Thyroid gland (tissue), 4 donors: ENCODE results near the gene LRRC72. TPM values are rescaled to one million over a fixed set of nuclear protein-coding genes. Genes with fewer than 3 reads are reported as not detected.

Experiments used
- DNase-seq, 2 donors: peaks; one replicate each; pipeline ENCODE4 v3.0.0-alpha.2; 2019
- H3K27ac ChIP-seq, 3 donors: fragments of 200-600 bp; sonication (generic); 1 replicate in 2 of 3; 2 replicates in 1 of 3; pipeline ENCODE4 v1.5.1; 2016 to 2019; ENCODE audit warnings: mild to moderate bottlenecking in 1 of 3, moderate library complexity in 1 of 3
- H3K27me3 ChIP-seq: fragments of 200-600 bp; sonication (generic); one replicate; pipeline ENCODE4 v1.5.1; 2019
- H3K36me3 ChIP-seq, 2 donors: fragments of 200-600 bp; sonication (generic); one replicate each; pipeline ENCODE4 v1.5.1; 2016 to 2019
- H3K4me1 ChIP-seq, 2 donors: fragments of 200-600 bp; sonication (generic); one replicate each; pipeline ENCODE4 v1.5.1; 2017 to 2019
- H3K4me3 ChIP-seq, 3 donors: fragments of 200-600 bp; sonication (generic); replicated peaks in 1 of 3; 1 replicate in 2 of 3; 2 replicates in 1 of 3; pipeline ENCODE4 v1.5.1; 2016; ENCODE audit warnings: mild to moderate bottlenecking in 1 of 3
- H3K9me3 ChIP-seq: fragments of 200-600 bp; sonication (generic); one replicate; pipeline ENCODE4 v1.5.1; 2017
- CTCF ChIP-seq, 6 experiments: fragments of 200-600 bp in 3 of 6; fragments of 450-650 bp in 3 of 6; sonication (generic) in 3 of 6; IDR thresholded peaks; one replicate each; pipeline ENCODE4 v1.5.1; 2016 to 2019; ENCODE audit warnings: antibody characterized with exemption in 6 of 6, mild to moderate bottlenecking in 2 of 6, inconsistent platforms in 1 of 6, moderate library complexity in 1 of 6
- POLR2A ChIP-seq, 2 donors: fragments of 450-650 bp; IDR thresholded peaks; one replicate each; pipeline ENCODE4 v1.6.1; 2017; ENCODE audit warnings: antibody characterized with exemption in 2 of 2, mild to moderate bottlenecking in 2 of 2, moderate library complexity in 1 of 2
- WGBS, 2 donors: methylation state at CpG; one replicate each; pipeline ENCODE4 v1.1.5; 2017; 5-methylcytosine and 5-hydroxymethylcytosine counted together
- intact Hi-C: fragments of 100-400 bp; cut with DNase I; formaldehyde crosslinking; loops from one replicate; pipeline ENCODE4 v1.15.1; 2023
- total RNA-seq, 4 donors: library from RNA; depleted of rRNA; stranded (reverse); fragments of >200 nt; gene quantifications; one replicate each; pipeline ENCODE4 v1.2.3, GENCODE V29; 2016

The LRRC72 gene
- total RNA-seq, 4 donors from 2014 or later, result not detected

DNA sequence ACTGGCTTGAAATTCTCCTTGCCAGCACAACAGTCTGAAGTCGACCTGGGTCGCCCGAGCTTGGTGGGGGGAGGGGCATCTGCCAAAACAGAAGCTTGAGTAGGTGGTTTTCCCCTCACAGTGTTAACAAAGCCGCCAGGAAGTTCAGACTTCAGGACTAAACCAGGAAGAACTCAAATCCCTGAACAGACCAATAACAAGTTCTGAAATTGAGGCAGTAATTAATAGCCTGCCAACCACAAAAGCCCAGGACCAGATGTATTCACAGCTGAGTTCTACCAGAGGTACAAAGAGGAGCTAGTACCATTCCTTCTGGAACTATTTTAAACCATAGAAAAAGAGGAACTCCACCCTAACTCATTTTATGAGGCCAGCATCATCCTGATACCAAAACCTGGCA lies 45.3 kb downstream of the LRRC72 start:
- H3K36me3 ChIP-seq, result no peaks in the 10 kb centered on the region
- 67 to 83% methylated on average over 1 to 4 of the region's 4 CpGs for WGBS, 2 donors
- no peak for TF ChIP-seq POLR2A (IDR thresholded peaks at IDR 0.05)
- TF ChIP-seq CTCF (IDR thresholded peaks at IDR 0.05), result no peak
- no peak for DNase-seq
- no peaks in the 10 kb centered on the region for H3K27me3 ChIP-seq
- H3K9me3 ChIP-seq, result no peaks in the 10 kb centered on the region
- no peak overlapping the region for H3K27ac ChIP-seq
- intact Hi-C loops, result no loop called here
- H3K4me3 ChIP-seq, result no peak overlapping the region
- no peaks in the 10 kb centered on the region for H3K4me1 ChIP-seq

- no peaks in the 10 kb centered on the region for H3K27me3 ChIP-seq
- no peaks in the 10 kb centered on the region for H3K9me3 ChIP-seq
- H3K4me1 ChIP-seq, result no peaks in the 10 kb centered on the region
- TF ChIP-seq CTCF (IDR thresholded peaks at IDR 0.05), result no peak
- TF ChIP-seq POLR2A (IDR thresholded peaks at IDR 0.05), result no peak
- 55 to 68% methylated on average over 8 of the region's 8 CpGs for WGBS, 2 donors
- intact Hi-C loops, result no loop called here
- no peak overlapping the region for H3K27ac ChIP-seq
- no peak for DNase-seq
- no peaks in the 10 kb centered on the region for H3K36me3 ChIP-seq
- H3K4me3 ChIP-seq, result no peak overlapping the region
These were observed 52.6 kb downstream of the LRRC72 start for GRCh38 chr7:16579216-16579615.

DNA sequence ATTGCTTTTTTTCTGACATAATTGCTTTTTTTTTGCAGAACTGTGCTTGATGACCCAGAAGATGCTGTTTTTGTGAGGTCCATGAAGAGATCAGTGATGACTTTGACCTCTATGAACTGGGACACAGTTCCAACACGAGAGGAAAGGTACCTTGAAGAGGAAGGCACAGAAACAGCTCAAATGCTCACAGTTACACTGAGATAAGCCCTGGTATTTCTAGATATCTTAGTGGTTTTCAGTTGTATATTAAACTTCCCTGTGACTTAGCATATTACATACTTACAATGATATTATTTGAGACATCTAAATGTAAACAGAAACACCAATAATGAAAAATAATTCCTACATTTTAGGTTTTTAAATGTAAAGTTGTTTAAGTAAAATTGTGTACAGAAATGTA lies 54.7 kb downstream of the LRRC72 start:
- no peaks in the 10 kb centered on the region for H3K27me3 ChIP-seq
- no peak overlapping the region for H3K27ac ChIP-seq
- TF ChIP-seq CTCF (IDR thresholded peaks at IDR 0.05) (no peak), POLR2A (IDR thresholded peaks at IDR 0.05) (no peak)
- no peak for DNase-seq
- no peaks in the 10 kb centered on the region for H3K4me1 ChIP-seq
- no peaks in the 10 kb centered on the region for H3K36me3 ChIP-seq
- no peaks in the 10 kb centered on the region for H3K9me3 ChIP-seq
- no peak overlapping the region for H3K4me3 ChIP-seq
- intact Hi-C loops, result no loop called here
- 57 to 66% methylated on average over 1 of the region's 1 CpG for WGBS, 2 donors

DNA sequence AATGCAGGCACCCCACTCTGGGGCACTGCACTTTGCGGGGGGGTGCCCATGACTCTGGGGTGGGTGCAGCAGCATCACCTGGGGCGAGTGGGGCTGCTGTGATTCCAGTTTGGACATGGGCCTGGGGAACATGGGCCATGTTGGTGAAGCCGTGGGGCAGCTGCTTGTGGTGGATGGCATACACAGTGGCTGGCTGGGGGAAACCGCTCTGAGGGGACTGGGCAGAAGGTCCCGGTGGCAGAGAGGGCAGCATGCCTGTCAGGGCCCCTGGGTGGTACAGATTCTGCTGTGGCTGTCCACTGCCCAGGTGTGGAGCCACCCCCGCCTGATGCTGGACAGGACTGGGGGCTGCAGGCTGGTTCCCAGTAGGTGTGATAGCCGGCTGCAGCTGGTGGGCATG lies 57.2 kb downstream of the LRRC72 start:
- Histone ChIP-seq H3K9me3 (no peaks in the 10 kb centered on the region), H3K27me3 (no peaks in the 10 kb centered on the region), H3K4me1 (no peaks in the 10 kb centered on the region), H3K27ac (no peak overlapping the region), H3K4me3 (no peak overlapping the region), H3K36me3 (no peaks in the 10 kb centered on the region)
- 92 to 96% methylated on average over 4 of the region's 7 CpGs for WGBS, 2 donors
- intact Hi-C loops, result no loop called here
- DNase-seq, result no peak
- TF ChIP-seq CTCF (IDR thresholded peaks at IDR 0.05) (no peak), POLR2A (IDR thresholded peaks at IDR 0.05) (no peak)

GRCh38 chr7:16585540-16585939 lies 58.9 kb downstream of the LRRC72 start:
- TF ChIP-seq POLR2A (IDR thresholded peaks at IDR 0.05), result no peak
- TF ChIP-seq CTCF (IDR thresholded peaks at IDR 0.05), result no peak
- 95 to 96% methylated on average over 17 of the region's 17 CpGs for WGBS, 2 donors
- no peak overlapping the region for H3K4me3 ChIP-seq
- intact Hi-C loops, result no loop called here
- H3K27me3 ChIP-seq, result no peaks in the 10 kb centered on the region
- H3K9me3 ChIP-seq, result no peaks in the 10 kb centered on the region
- DNase-seq, result no peak
- no peaks in the 10 kb centered on the region for H3K36me3 ChIP-seq
- no peaks in the 10 kb centered on the region for H3K4me1 ChIP-seq
- H3K27ac ChIP-seq, result no peak overlapping the region
